Measurements from ENCODE around the gene ABCG1. TPM values are rescaled to one million over a fixed set of nuclear protein-coding genes. Genes with fewer than 3 reads are reported as not detected.

ABCG1 gene
- total and polyA plus RNA-seq, 5 donors from 2014 or later, result 17.0 to 86.3 (median 24.3) TPM

GRCh38 chr21:42280356-42281180, 61.6 kb downstream of the ABCG1 start:
- H3K27ac ChIP-seq (ENCODE audit: insufficient read depth, low read length, poor library complexity, severe bottlenecking), result no peak overlapping the region
- H3K4me3 ChIP-seq (ENCODE audit: low read depth, low read length), result no peak overlapping the region
- no peak overlapping the region for H3K27ac Mint-ChIP-seq
- H3K27me3 Mint-ChIP-seq, result no peaks in the 10 kb centered on the region
- H3K36me3 ChIP-seq (ENCODE audit: control insufficient read depth, insufficient read depth, low read length), result peaks cover 55% of the 10 kb centered on the region
- DNase-seq, result no peak
- peaks cover 35% of the 10 kb centered on the region for H3K36me3 Mint-ChIP-seq
- H3K27me3 ChIP-seq (ENCODE audit: control insufficient read depth, insufficient read depth, low read length), result no peaks in the 10 kb centered on the region
- no peaks in the 10 kb centered on the region for H3K9me3 ChIP-seq (ENCODE audit: control insufficient read depth in 2 of 2, low read length in 2 of 2)
- H3K4me1 ChIP-seq (ENCODE audit: control insufficient read depth, insufficient read depth, low read length, poor library complexity, severe bottlenecking), result no peaks in the 10 kb centered on the region
- peaks cover 0 to 2% (median 0%) of the 10 kb centered on the region in 7 donors for H3K9me3 Mint-ChIP-seq
- no peaks in the 10 kb centered on the region for H3K4me1 Mint-ChIP-seq
- no peak for ATAC-seq (ENCODE audit: low read depth in 2 of 2)
- H3K4me3 Mint-ChIP-seq, result no peak overlapping the region

GRCh38 chr21:42281181-42281680, 62.3 kb downstream of the ABCG1 start:
- Mint-ChIP-seq H3K4me1 (no peaks in the 10 kb centered on the region), H3K27ac (no peak overlapping the region), H3K27me3 (no peaks in the 10 kb centered on the region), H3K36me3 (peaks cover 41% of the 10 kb centered on the region), H3K9me3 (peaks cover 0 to 2% (median 0%) of the 10 kb centered on the region in 7 donors), H3K4me3 (no peak overlapping the region)
- Histone ChIP-seq H3K9me3 (ENCODE audit: control insufficient read depth in 2 of 2, low read length in 2 of 2) (no peaks in the 10 kb centered on the region), H3K4me1 (ENCODE audit: control insufficient read depth, insufficient read depth, low read length, poor library complexity, severe bottlenecking) (no peaks in the 10 kb centered on the region), H3K4me3 (ENCODE audit: low read depth, low read length) (no peak overlapping the region), H3K36me3 (ENCODE audit: control insufficient read depth, insufficient read depth, low read length) (peaks cover 57% of the 10 kb centered on the region), H3K27ac (ENCODE audit: insufficient read depth, low read length, poor library complexity, severe bottlenecking) (no peak overlapping the region), H3K27me3 (ENCODE audit: control insufficient read depth, insufficient read depth, low read length) (no peaks in the 10 kb centered on the region)
- ATAC-seq (ENCODE audit: low read depth in 2 of 2), result no peak
- no peak for DNase-seq

- ATAC-seq (ENCODE audit: low read depth in 2 of 2) (no peak), DNase-seq (no peak)
- H3K27me3 Mint-ChIP-seq, result no peaks in the 10 kb centered on the region
- no peak overlapping the region for H3K27ac Mint-ChIP-seq
- no peaks in the 10 kb centered on the region for H3K27me3 ChIP-seq (ENCODE audit: control insufficient read depth, insufficient read depth, low read length)
- no peaks in the 10 kb centered on the region for H3K4me1 ChIP-seq (ENCODE audit: control insufficient read depth, insufficient read depth, low read length, poor library complexity, severe bottlenecking)
- peaks cover 59% of the 10 kb centered on the region for H3K36me3 ChIP-seq (ENCODE audit: control insufficient read depth, insufficient read depth, low read length)
- H3K27ac ChIP-seq (ENCODE audit: insufficient read depth, low read length, poor library complexity, severe bottlenecking), result no peak overlapping the region
- peaks cover 46% of the 10 kb centered on the region for H3K36me3 Mint-ChIP-seq
- no peak overlapping the region for H3K4me3 ChIP-seq (ENCODE audit: low read depth, low read length)
- no peaks in the 10 kb centered on the region for H3K9me3 ChIP-seq (ENCODE audit: control insufficient read depth in 2 of 2, low read length in 2 of 2)
- peaks cover 0 to 2% (median 0%) of the 10 kb centered on the region in 7 donors for H3K9me3 Mint-ChIP-seq
- H3K4me1 Mint-ChIP-seq, result no peaks in the 10 kb centered on the region
- H3K4me3 Mint-ChIP-seq, result peak overlapping the region in 1 of 4 donors; percentile 21
Observed at GRCh38 chr21:42282021-42282420, 63.1 kb downstream of the ABCG1 start.

- Histone ChIP-seq H3K4me3 (ENCODE audit: low read depth, low read length) (no peak overlapping the region), H3K27ac (ENCODE audit: insufficient read depth, low read length, poor library complexity, severe bottlenecking) (no peak overlapping the region), H3K27me3 (ENCODE audit: control insufficient read depth, insufficient read depth, low read length) (no peaks in the 10 kb centered on the region), H3K9me3 (ENCODE audit: control insufficient read depth in 2 of 2, low read length in 2 of 2) (no peaks in the 10 kb centered on the region), H3K36me3 (ENCODE audit: control insufficient read depth, insufficient read depth, low read length) (peaks cover 62% of the 10 kb centered on the region), H3K4me1 (ENCODE audit: control insufficient read depth, insufficient read depth, low read length, poor library complexity, severe bottlenecking) (no peaks in the 10 kb centered on the region)
- Mint-ChIP-seq H3K27me3 (no peaks in the 10 kb centered on the region), H3K36me3 (peaks cover 46% of the 10 kb centered on the region), H3K4me1 (no peaks in the 10 kb centered on the region), H3K4me3 (no peak overlapping the region), H3K9me3 (peaks cover 0 to 2% (median 0%) of the 10 kb centered on the region in 7 donors), H3K27ac (peak overlapping the region in 1 of 3 donors; percentile 26)
- DNase-seq, result no peak
- no peak for ATAC-seq (ENCODE audit: low read depth in 2 of 2)
Observed at GRCh38 chr21:42282715-42283114, 63.8 kb downstream of the ABCG1 start.

- peak overlapping the region in 1 of 3 donors; percentile 48 for H3K27ac Mint-ChIP-seq
- no peak overlapping the region for H3K4me3 ChIP-seq (ENCODE audit: low read depth, low read length)
- no peaks in the 10 kb centered on the region for H3K4me1 ChIP-seq (ENCODE audit: control insufficient read depth, insufficient read depth, low read length, poor library complexity, severe bottlenecking)
- H3K27me3 Mint-ChIP-seq, result no peaks in the 10 kb centered on the region
- peaks cover 0 to 2% (median 0%) of the 10 kb centered on the region in 7 donors for H3K9me3 Mint-ChIP-seq
- H3K27me3 ChIP-seq (ENCODE audit: control insufficient read depth, insufficient read depth, low read length), result no peaks in the 10 kb centered on the region
- H3K27ac ChIP-seq (ENCODE audit: insufficient read depth, low read length, poor library complexity, severe bottlenecking), result no peak overlapping the region
- DNase-seq (no peak), ATAC-seq (ENCODE audit: low read depth in 2 of 2) (no peak)
- peaks cover 72% of the 10 kb centered on the region for H3K36me3 ChIP-seq (ENCODE audit: control insufficient read depth, insufficient read depth, low read length)
- no peaks in the 10 kb centered on the region for H3K9me3 ChIP-seq (ENCODE audit: control insufficient read depth in 2 of 2, low read length in 2 of 2)
- H3K36me3 Mint-ChIP-seq, result peaks cover 62% of the 10 kb centered on the region
- H3K4me1 Mint-ChIP-seq, result no peaks in the 10 kb centered on the region
- H3K4me3 Mint-ChIP-seq, result no peak overlapping the region
Observed at GRCh38 chr21:42285569-42286245, 66.8 kb downstream of the ABCG1 start.

GRCh38 chr21:42286416-42286815, 67.5 kb downstream of the ABCG1 start:
- H3K4me1 ChIP-seq (ENCODE audit: control insufficient read depth, insufficient read depth, low read length, poor library complexity, severe bottlenecking), result no peaks in the 10 kb centered on the region
- H3K27ac Mint-ChIP-seq, result peak overlapping the region in 2 of 3 donors; percentile 48 to 56
- no peak overlapping the region for H3K4me3 Mint-ChIP-seq
- H3K27me3 Mint-ChIP-seq, result no peaks in the 10 kb centered on the region
- no peaks in the 10 kb centered on the region for H3K9me3 ChIP-seq (ENCODE audit: control insufficient read depth in 2 of 2, low read length in 2 of 2)
- ATAC-seq (ENCODE audit: low read depth in 2 of 2) (no peak), DNase-seq (no peak)
- no peaks in the 10 kb centered on the region for H3K27me3 ChIP-seq (ENCODE audit: control insufficient read depth, insufficient read depth, low read length)
- H3K4me1 Mint-ChIP-seq, result no peaks in the 10 kb centered on the region
- H3K36me3 Mint-ChIP-seq, result peaks cover 66% of the 10 kb centered on the region
- H3K9me3 Mint-ChIP-seq, result peaks cover 0 to 3% (median 0%) of the 10 kb centered on the region in 7 donors
- H3K36me3 ChIP-seq (ENCODE audit: control insufficient read depth, insufficient read depth, low read length), result peaks cover 77% of the 10 kb centered on the region
- no peak overlapping the region for H3K4me3 ChIP-seq (ENCODE audit: low read depth, low read length)
- H3K27ac ChIP-seq (ENCODE audit: insufficient read depth, low read length, poor library complexity, severe bottlenecking), result no peak overlapping the region

- ATAC-seq (ENCODE audit: low read depth in 2 of 2) (no peak), DNase-seq (no peak)
- H3K27ac Mint-ChIP-seq, result no peak overlapping the region
- H3K27me3 ChIP-seq (ENCODE audit: control insufficient read depth, insufficient read depth, low read length), result no peaks in the 10 kb centered on the region
- no peak overlapping the region for H3K4me3 ChIP-seq (ENCODE audit: low read depth, low read length)
- no peaks in the 10 kb centered on the region for H3K4me1 ChIP-seq (ENCODE audit: control insufficient read depth, insufficient read depth, low read length, poor library complexity, severe bottlenecking)
- H3K9me3 Mint-ChIP-seq, result peaks cover 0 to 3% (median 0%) of the 10 kb centered on the region in 7 donors
- no peaks in the 10 kb centered on the region for H3K9me3 ChIP-seq (ENCODE audit: control insufficient read depth in 2 of 2, low read length in 2 of 2)
- no peak overlapping the region for H3K27ac ChIP-seq (ENCODE audit: insufficient read depth, low read length, poor library complexity, severe bottlenecking)
- H3K36me3 ChIP-seq (ENCODE audit: control insufficient read depth, insufficient read depth, low read length), result peaks cover 76% of the 10 kb centered on the region
- no peak overlapping the region for H3K4me3 Mint-ChIP-seq
- H3K4me1 Mint-ChIP-seq, result no peaks in the 10 kb centered on the region
- peaks cover 66% of the 10 kb centered on the region for H3K36me3 Mint-ChIP-seq
- H3K27me3 Mint-ChIP-seq, result no peaks in the 10 kb centered on the region
Observed at GRCh38 chr21:42287193-42288083, 68.5 kb downstream of the ABCG1 start.

Measured in CD4-positive, CD25-positive, alpha-beta regulatory T cell (primary cell).